GM10248 (cell line): Measurements from ENCODE around the gene CACNG7.
A peak's percentile ranks its signal among the peaks of the same experiment; 100 is the strongest.

Experiments used
- CTCF ChIA-PET: fragments of 300-600 bp; sonication (Branson Sonifier 250); formaldehyde crosslinking; extraction: SDS; loops from one replicate; lab custom pipeline; 2021; ENCODE audit warnings: antibody characterized with exemption; lab: Yijun Ruan, JAX
- POLR2A ChIA-PET: fragments of 350-650 bp; sonication (Branson Sonifier 250); formaldehyde crosslinking; extraction: SDS; loops from one replicate; lab custom pipeline; 2020; ENCODE audit warnings: antibody characterized with exemption; lab: Yijun Ruan, JAX
- DNase-seq: peaks from one replicate; pipeline ENCODE4 v3.0.0; 2012; ENCODE audit errors: extremely low spot score
- TF ChIP-seq, protein P1 (sequence below): IDR thresholded peaks from 2 replicates; pipeline ENCODE4 v1.5.1; 2012; ENCODE audit warnings: mild to moderate bottlenecking, low read depth; ENCODE audit errors: extremely low read depth, missing control alignments, control extremely low read depth

CACNG7 gene

DNA sequence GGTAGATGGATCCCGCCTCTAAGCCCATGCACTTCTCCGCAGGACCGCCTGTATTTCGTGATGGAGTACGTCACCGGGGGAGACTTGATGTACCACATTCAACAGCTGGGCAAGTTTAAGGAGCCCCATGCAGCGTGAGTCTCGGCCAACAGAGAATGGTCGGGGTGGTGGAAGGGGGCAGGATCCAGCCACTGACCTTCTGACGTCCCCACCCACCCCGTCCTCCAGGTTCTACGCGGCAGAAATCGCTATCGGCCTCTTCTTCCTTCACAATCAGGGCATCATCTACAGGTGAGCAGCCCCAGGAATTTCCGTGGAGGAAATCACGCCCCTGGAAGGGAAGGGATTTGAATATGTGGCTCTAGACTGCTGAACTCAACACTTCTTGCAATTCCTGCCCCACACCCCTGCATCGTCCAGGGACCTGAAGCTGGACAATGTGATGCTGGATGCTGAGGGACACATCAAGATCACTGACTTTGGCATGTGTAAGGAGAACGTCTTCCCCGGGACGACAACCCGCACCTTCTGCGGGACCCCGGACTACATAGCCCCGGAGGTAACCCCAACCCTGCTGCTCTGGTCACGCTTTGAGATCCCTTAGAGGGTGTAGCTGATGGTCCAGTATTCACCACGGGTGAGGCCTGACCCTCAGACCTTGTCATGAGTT is 8.8 kb upstream of the CACNG7 start:
- ChIA-PET CTCF (no interaction called here), POLR2A (no interaction called here)
- no peak for DNase-seq
- TF ChIP-seq, protein P1, sequence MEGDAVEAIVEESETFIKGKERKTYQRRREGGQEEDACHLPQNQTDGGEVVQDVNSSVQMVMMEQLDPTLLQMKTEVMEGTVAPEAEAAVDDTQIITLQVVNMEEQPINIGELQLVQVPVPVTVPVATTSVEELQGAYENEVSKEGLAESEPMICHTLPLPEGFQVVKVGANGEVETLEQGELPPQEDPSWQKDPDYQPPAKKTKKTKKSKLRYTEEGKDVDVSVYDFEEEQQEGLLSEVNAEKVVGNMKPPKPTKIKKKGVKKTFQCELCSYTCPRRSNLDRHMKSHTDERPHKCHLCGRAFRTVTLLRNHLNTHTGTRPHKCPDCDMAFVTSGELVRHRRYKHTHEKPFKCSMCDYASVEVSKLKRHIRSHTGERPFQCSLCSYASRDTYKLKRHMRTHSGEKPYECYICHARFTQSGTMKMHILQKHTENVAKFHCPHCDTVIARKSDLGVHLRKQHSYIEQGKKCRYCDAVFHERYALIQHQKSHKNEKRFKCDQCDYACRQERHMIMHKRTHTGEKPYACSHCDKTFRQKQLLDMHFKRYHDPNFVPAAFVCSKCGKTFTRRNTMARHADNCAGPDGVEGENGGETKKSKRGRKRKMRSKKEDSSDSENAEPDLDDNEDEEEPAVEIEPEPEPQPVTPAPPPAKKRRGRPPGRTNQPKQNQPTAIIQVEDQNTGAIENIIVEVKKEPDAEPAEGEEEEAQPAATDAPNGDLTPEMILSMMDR, result no peak

DNA sequence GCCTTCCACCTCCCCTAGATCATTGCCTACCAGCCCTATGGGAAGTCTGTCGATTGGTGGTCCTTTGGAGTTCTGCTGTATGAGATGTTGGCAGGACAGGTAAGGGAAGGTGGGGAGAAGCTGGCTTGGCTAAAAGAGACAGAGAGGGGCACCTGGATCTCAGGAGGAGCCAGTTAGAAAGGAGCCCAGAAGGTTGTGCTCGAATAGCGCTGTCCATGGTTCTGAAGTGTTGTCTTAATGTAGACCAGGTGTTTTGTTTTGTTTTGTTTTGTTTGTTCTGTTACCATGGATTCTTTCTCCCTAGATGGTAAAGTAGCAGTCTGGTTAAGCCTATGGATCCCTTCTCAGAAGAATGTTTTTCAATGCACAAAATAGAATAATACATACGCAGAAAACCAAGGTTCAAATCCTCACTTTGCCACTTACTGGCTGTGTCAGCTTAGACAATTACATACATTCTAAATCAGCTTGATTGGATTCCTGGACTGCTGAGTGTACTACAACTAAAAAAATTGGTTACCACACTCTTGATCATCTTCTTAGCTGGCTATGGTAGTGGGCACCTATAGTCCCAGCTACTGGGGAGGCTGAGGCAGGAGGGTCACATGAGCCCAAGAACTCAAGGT is 5.9 kb upstream of the CACNG7 start:
- ChIA-PET CTCF (no interaction called here), POLR2A (no interaction called here)
- TF ChIP-seq, protein P1, result no peak
- DNase-seq, result no peak

DNA sequence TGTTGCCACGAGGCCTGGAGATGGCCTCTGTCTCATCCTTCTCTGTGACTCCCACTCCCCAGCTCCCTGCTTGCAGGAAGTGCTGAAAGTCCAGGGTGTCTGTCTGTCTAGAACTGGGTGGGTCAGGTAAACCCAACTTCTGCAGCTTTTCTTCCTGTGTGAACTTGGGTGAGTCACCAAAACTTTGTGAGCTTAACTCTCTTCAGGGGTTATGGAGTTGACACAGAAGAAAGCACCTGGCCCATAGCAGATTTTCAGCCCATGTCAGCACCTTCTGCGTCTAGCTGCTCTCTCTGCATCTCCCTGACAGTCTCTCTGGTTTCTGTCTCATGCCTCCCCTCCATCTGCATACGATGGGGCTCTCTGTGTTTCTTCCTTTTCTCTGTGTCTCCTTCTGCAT is 4.2 kb upstream of the CACNG7 start:
- ChIA-PET POLR2A (no interaction called here), CTCF (interaction anchor here (1.0 to 1.1 kb wide), 2 partner anchors 13 to 32 kb away, joined by 3 read pairs; no protein-coding TSS in a partner anchor)
- no peak for DNase-seq
- TF ChIP-seq, protein P1, result no peak

DNA sequence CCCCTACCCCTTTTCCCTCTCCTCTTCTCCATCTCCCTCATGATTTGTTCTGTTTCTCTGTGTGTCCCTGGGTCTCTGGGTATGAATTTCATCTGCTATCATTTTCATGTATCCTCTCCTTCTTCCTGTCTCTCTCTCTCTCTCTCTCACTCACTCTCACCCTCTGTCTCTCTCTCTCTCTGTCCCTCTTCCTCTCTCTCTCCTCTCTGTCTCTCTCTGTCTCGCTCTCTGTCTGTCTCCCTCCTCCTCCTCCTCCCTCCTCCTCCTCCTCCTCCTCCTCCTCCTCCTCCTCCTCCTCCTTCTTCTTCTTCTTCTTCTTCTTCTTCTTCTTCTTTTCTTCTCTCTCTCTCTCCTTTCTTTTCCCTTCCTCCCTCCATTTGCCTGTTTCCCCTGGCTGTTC is 3.3 kb upstream of the CACNG7 start:
- TF ChIP-seq, protein P1, result no peak
- ChIA-PET POLR2A (no interaction called here), CTCF (interaction anchor here (1.3 kb wide), 1 partner anchor 119 kb away, joined by 3 read pairs; no protein-coding TSS in a partner anchor)
- DNase-seq, result no peak

DNA sequence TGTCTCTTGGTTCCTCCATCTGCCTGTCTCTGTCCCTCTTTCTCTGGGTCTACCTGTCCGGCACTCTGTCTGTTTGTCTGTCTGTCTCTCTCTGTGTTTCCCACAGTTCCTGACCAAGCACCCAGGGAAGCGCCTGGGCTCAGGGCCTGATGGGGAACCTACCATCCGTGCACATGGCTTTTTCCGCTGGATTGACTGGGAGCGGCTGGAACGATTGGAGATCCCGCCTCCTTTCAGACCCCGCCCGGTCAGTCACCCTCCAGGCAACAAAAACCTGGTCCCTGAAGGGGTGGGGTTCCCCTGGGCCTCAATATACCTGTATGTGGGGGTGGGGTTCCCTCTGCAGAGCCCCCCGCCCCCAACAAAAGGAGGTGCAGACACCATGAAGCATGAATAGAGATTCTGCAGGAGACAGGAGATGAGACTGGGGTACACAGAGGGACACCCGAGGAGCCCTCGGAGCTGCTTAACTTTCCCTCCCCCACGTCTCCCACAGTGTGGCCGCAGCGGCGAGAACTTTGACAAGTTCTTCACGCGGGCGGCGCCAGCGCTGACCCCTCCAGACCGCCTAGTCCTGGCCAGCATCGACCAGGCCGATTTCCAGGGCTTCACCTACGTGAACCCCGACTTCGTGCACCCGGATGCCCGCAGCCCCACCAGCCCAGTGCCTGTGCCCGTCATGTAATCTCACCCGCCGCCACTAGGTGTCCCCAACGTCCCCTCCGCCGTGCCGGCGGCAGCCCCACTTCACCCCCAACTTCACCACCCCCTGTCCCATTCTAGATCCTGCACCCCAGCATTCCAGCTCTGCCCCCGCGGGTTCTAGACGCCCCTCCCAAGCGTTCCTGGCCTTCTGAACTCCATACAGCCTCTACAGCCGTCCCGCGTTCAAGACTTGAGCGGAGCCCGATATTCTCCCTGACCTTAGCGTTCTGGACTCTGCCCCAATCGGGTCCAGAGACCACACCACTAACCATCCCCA is 2.6 kb upstream of the CACNG7 start:
- TF ChIP-seq, protein P1, result peak; percentile 69
- ChIA-PET POLR2A (no interaction called here), CTCF (interaction anchor here (1.3 to 1.5 kb wide), 2 partner anchors 11 to 118 kb away, joined by 3 to 4 read pairs; no protein-coding TSS in a partner anchor)
- peak; percentile 80 for DNase-seq

DNA sequence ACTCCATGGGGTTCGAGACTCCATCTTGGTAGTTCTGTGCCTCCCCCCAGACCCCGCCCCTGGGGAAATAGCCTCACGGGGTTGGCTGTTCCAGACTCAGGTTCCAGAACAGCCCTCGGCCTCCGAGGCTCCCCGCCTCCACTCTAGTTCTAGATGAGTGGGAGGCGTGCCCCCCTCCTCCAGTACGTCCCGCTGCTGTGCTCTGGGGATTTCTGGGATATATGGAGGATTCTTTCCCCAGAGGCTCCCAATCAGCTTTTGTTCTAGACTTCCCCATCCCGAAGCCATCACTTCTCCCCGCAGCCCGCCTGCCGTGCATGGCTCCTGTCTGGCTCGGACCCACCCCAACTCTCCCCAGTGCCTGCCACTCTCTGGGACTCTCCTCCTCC is 1.9 kb upstream of the CACNG7 start:
- POLR2A ChIA-PET, result no interaction called here
- CTCF ChIA-PET, result interaction anchor here (1.3 to 1.5 kb wide), 2 partner anchors 10 to 117 kb away, joined by 3 to 4 read pairs; no protein-coding TSS in a partner anchor
- TF ChIP-seq, protein P1, result no peak
- DNase-seq, result no peak
